GM12875 (cell line): Measurements from ENCODE around the gene MTERF1.

Experiments
- H3K4me3 ChIP-seq: one replicate; pipeline ENCODE4 v1.5.1; 2011; ENCODE audit warnings: low read depth, low read length, control low read depth
- TF ChIP-seq, protein P1 (sequence below): IDR thresholded peaks from 2 replicates; pipeline ENCODE4 v1.5.1; 2011; ENCODE audit warnings: low read depth, mild to moderate bottlenecking, control low read depth, inconsistent platforms, low read length, moderate library complexity, borderline replicate concordance; ENCODE audit not compliant: insufficient read depth

Gene MTERF1

DNA sequence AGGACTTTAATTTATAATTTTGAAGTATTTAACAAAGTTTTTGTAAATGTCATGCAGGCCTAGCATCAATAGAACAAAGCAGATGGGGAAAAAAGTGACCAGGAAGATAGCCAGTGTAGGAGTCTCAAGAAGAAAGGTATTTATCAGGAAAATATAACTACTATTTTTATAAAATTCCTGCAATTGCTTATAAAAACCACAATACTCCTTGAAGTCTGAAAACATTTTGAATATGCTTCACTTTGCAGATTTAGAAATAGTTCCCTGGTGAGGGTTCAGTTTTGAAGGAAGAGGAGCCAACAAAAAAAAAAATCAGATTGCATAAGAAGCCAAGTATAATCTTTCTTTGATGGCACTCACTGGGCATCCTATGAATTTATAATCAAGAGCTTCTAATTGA lies 34.1 kb downstream of the MTERF1 start:
- H3K4me3 ChIP-seq = no peak overlapping the region
- TF ChIP-seq, protein P1, sequence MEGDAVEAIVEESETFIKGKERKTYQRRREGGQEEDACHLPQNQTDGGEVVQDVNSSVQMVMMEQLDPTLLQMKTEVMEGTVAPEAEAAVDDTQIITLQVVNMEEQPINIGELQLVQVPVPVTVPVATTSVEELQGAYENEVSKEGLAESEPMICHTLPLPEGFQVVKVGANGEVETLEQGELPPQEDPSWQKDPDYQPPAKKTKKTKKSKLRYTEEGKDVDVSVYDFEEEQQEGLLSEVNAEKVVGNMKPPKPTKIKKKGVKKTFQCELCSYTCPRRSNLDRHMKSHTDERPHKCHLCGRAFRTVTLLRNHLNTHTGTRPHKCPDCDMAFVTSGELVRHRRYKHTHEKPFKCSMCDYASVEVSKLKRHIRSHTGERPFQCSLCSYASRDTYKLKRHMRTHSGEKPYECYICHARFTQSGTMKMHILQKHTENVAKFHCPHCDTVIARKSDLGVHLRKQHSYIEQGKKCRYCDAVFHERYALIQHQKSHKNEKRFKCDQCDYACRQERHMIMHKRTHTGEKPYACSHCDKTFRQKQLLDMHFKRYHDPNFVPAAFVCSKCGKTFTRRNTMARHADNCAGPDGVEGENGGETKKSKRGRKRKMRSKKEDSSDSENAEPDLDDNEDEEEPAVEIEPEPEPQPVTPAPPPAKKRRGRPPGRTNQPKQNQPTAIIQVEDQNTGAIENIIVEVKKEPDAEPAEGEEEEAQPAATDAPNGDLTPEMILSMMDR = no peak

DNA sequence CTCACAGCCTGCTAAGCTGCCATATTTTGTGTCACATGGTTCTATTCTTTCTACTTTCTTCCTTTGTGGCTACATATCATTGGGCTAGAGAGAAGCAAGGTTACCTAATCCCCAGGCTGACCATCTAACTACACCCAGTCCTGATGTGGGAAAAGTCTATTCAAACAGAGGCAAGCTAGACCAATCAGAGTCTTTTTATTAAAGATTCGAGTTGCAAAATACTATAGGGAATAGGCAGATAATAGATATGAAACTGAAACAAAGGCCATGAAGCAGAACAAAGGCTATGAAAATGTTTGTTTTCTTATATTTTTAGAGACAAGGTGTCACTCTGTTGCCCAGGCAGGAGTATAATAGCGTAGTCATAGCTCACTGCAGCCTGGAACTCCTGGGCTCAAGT lies 36.7 kb downstream of the MTERF1 start:
- TF ChIP-seq, protein P1 = no peak
- H3K4me3 ChIP-seq = no peak overlapping the region

DNA sequence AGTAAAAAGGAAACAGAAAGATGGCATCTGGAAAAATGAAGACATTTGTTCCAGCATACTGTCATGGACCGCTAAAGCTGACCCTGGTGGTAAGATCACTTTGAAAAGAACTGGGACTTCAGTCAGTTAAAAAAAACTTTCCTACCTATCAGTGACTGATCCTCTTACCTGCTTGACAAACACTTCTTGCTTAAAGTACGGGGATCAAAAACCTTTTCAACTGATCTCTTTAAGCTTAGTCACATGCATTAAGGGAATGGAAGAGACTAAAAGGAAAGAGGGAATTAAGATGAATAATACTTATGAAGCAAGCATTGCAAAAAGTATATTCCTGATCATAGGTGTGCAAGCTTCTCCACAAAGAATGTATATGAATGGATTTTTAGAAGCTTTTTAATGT lies 42.1 kb downstream of the MTERF1 start:
- no peak overlapping the region for H3K4me3 ChIP-seq
- TF ChIP-seq, protein P1 = no peak

DNA sequence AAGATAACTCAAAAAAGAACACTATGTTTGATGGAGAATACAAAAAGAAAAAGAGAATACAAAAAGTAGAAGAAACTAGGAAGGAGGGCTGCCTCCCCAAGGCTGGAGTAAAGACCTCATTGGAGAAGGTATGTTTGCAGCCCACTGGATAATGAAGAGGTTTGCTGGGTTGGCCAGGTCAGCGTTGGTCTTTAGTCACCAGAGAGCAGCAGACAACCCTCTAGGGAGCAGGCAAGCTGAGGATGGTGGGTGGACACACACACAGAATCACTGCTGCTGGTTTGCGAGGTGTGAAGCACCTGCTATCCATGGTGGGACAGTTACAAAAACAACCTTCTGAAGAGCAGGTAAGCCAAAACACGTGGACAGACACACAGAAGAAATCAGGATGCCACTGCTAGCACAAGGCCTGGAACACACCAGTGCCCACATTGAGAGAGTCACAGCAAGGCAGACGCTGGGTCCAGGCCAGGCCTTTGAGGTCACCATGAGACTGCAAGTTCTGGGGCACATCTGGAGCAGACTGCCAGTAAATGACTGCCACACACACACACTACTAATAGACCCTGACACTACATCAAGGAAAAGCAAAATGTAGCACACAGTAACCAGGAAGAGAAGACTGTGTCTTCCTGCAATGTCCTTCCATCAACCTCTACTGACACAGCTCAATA lies 43.0 kb downstream of the MTERF1 start:
- no peak overlapping the region for H3K4me3 ChIP-seq
- TF ChIP-seq, protein P1 = no peak

DNA sequence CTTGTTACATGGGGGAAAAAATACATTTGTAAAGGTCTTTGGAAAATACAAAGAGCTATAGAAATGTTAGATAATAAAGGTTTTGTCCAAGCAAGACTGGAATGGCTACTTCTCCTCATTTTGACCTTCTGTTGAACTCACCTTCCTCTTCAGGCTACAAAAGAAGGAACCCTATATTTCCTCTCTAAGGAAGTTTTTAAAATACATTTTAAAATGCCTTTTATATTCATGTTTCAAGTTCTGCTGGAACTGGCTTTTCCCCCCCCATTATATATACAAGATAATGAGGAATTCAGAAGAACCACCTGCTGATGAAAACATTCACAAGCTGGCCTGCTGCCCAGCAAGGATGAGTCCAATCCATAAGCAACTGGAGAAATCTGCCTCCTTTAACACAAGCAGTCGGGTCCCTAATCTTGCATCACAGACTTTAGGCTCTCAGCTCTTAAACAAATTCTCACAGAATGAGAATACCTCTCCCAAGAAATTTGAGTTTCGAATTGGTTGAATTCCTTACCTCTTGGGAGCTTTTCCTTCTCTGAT lies 44.6 kb downstream of the MTERF1 start:
- no peak overlapping the region for H3K4me3 ChIP-seq
- TF ChIP-seq, protein P1 = no peak

DNA sequence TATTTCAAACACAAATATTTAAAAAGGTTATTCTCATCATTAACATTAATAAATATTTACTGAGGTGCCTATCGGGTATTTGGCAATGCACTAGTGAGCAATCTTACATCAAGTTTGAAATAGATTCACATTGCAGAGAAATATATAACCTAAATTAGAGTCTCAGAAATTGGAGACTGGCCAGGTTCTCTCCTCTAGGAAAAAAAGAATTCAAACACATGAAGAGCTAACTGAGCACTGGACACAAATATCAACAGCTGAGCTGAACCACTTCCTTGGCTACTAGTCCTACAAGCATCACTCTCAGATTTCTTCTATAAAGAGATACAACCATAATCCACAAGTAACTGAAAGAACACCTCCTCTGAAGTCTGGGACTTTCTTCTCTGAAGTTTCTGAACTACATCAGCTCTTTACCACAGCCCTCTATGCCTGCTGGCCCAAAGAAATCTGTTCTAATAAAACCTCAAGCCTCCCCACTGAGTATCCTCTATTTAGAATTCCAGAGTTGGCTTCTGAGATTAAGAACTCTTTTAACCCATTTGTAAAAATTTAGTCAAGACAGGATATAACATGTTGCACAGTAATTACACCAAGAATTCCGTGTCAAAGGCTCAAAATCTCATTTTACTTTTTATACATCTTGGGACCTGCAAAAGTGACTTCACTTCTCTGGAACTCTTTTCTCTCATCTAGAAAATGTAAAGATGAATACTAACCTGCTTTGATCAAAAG lies 45.2 kb downstream of the MTERF1 start:
- H3K4me3 ChIP-seq = no peak overlapping the region
- TF ChIP-seq, protein P1 = no peak
